IgD-negative memory B cell (primary cell): ENCODE results near the gene HBQ1. TPM values are rescaled to one million over a fixed set of nuclear protein-coding genes. Genes with fewer than 3 reads are reported as not detected.
A peak's percentile ranks its signal among the peaks of the same experiment; 100 is the strongest.
"Not testable (repeated sequence)": the region's sequence is repeated elsewhere in the genome, so short reads cannot be mapped to it uniquely, and the experiment has no call there.

Experiments used
- H3K27ac Mint-ChIP-seq, 3 donors: one replicate each; pipeline ENCODE4 v1.8.0; 2020 to 2022; ENCODE audit warnings: mild to moderate bottlenecking in 3 of 3, mixed read lengths in 3 of 3, moderate library complexity in 1 of 3
- H3K27me3 Mint-ChIP-seq: one replicate; pipeline ENCODE4 v1.8.0; 2021; ENCODE audit warnings: mixed read lengths
- H3K36me3 Mint-ChIP-seq: one replicate; pipeline ENCODE4 v1.8.0; 2020; ENCODE audit warnings: mild to moderate bottlenecking, mixed read lengths
- H3K4me1 Mint-ChIP-seq, 3 donors: one replicate each; pipeline ENCODE4 v1.8.0; 2020 to 2022; ENCODE audit warnings: mixed read lengths in 3 of 3, mild to moderate bottlenecking in 1 of 3
- H3K4me3 Mint-ChIP-seq, 4 donors: one replicate each; pipeline ENCODE4 v1.8.0; 2020 to 2022; ENCODE audit warnings: mild to moderate bottlenecking in 4 of 4, mixed read lengths in 4 of 4, moderate library complexity in 3 of 4
- H3K9me3 Mint-ChIP-seq, 3 donors: one replicate each; pipeline ENCODE4 v1.8.0; 2020 to 2021; ENCODE audit warnings: mixed read lengths in 3 of 3, mild to moderate bottlenecking in 1 of 3
- polyA plus RNA-seq: library from polyadenylated mRNA; unstranded; fragments of 300-500 nt; fragmentation: Illumina TruSeq; gene quantifications from one replicate; pipeline ENCODE4 v1.2.3, GENCODE V29; 2021

HBQ1 gene
- polyA plus RNA-seq, 1 donor from 2014 or later: not detected

- Mint-ChIP-seq H3K4me1 (no peaks in the 10 kb centered on the region), H3K27ac (peak overlapping the region in 1 of 3 donors; percentile 84), H3K27me3 (no peaks in the 10 kb centered on the region), H3K4me3 (no peak overlapping the region), H3K9me3 (no peaks in the 10 kb centered on the region), H3K36me3 (peaks cover 3% of the 10 kb centered on the region)
Measured at GRCh38 chr16:193441-193840, 13.2 kb downstream of the HBQ1 start.

- H3K27me3 Mint-ChIP-seq: no peaks in the 10 kb centered on the region
- no peaks in the 10 kb centered on the region for H3K9me3 Mint-ChIP-seq
- H3K4me1 Mint-ChIP-seq: no peaks in the 10 kb centered on the region
- H3K27ac Mint-ChIP-seq: no peak overlapping the region
- H3K36me3 Mint-ChIP-seq: peaks cover 6% of the 10 kb centered on the region
- H3K4me3 Mint-ChIP-seq: no peak overlapping the region
Measured at GRCh38 chr16:194516-194915, 14.3 kb downstream of the HBQ1 start.

GRCh38 chr16:200388-200787 lies 20.1 kb downstream of the HBQ1 start:
- peaks cover 7% of the 10 kb centered on the region for H3K36me3 Mint-ChIP-seq
- peaks cover 0 to 1% (median 0%) of the 10 kb centered on the region in 3 donors for H3K4me1 Mint-ChIP-seq
- H3K9me3 Mint-ChIP-seq: no peaks in the 10 kb centered on the region
- H3K4me3 Mint-ChIP-seq: no peak overlapping the region
- no peaks in the 10 kb centered on the region for H3K27me3 Mint-ChIP-seq
- H3K27ac Mint-ChIP-seq: no peak overlapping the region

GRCh38 chr16:203246-203645 lies 23.0 kb downstream of the HBQ1 start:
- peak overlapping the region in 1 of 3 donors; percentile 31 for H3K27ac Mint-ChIP-seq
- H3K36me3 Mint-ChIP-seq: peaks cover 7% of the 10 kb centered on the region
- H3K4me1 Mint-ChIP-seq: peaks cover 0 to 1% (median 0%) of the 10 kb centered on the region in 3 donors
- H3K9me3 Mint-ChIP-seq: no peaks in the 10 kb centered on the region
- H3K4me3 Mint-ChIP-seq: no peak overlapping the region
- no peaks in the 10 kb centered on the region for H3K27me3 Mint-ChIP-seq

- H3K4me1 Mint-ChIP-seq, H3K9me3 Mint-ChIP-seq, H3K27me3 Mint-ChIP-seq, H3K4me3 Mint-ChIP-seq, H3K36me3 Mint-ChIP-seq: not testable (repeated sequence)
- H3K27ac Mint-ChIP-seq: peak overlapping the region in 2 of 3 donors; percentile 43 to 80
Measured at GRCh38 chr16:204046-204445, 23.8 kb downstream of the HBQ1 start.

DNA sequence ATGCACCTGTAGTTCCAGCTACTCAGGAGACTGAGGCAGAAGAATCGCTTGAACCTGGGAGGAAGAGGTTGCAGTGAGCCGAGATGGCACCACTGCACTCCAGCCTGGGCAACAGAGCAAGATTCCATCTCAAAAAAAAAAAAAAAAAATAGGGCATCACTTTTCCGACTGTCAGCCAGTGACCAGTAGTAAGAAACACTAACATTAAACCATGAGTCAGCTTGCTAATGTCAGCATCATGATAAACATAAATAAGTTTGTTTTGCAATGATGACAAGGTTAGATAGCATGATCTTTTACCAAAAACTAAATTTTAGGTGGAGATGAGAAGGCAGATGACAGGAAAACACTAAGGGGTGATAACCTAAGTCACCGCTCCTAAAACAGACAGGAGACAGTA lies 29.1 kb downstream of the HBQ1 start:
- H3K36me3 Mint-ChIP-seq, H3K4me3 Mint-ChIP-seq, H3K9me3 Mint-ChIP-seq, H3K27me3 Mint-ChIP-seq, H3K27ac Mint-ChIP-seq, H3K4me1 Mint-ChIP-seq: not testable (repeated sequence)

- H3K36me3 Mint-ChIP-seq, H3K4me3 Mint-ChIP-seq: not testable (repeated sequence)
Measured at GRCh38 chr16:211631-212180, 31.4 kb downstream of the HBQ1 start.

DNA sequence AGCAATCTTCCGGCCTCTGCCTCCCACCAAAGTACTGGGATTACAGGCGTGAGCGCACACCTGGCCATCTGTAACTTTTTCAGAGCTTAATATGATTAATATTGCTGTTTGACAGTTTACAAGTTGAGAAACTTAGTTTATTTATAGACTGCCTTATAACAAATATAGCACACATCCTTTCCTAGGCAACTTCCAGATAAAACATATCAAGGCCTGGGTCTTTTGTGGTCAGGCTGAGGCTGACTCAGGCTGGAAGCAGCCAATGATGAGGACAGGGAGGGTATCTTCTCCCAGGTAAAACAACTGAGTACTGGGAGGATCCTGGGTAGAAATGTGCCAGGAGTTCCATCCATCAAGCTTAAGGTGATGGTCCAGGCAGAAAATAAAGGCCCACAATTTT lies 32.7 kb downstream of the HBQ1 start:
- H3K4me3 Mint-ChIP-seq: no peak overlapping the region
- H3K27ac Mint-ChIP-seq: no peak overlapping the region
- H3K9me3 Mint-ChIP-seq: no peaks in the 10 kb centered on the region
- H3K27me3 Mint-ChIP-seq: no peaks in the 10 kb centered on the region
- peaks cover 5% of the 10 kb centered on the region for H3K36me3 Mint-ChIP-seq
- peaks cover 0 to 5% (median 0%) of the 10 kb centered on the region in 3 donors for H3K4me1 Mint-ChIP-seq

More at GRCh38 chr16:211631-212180, 31.4 kb downstream of the HBQ1 start:
- not testable (repeated sequence) for H3K27me3 Mint-ChIP-seq, H3K9me3 Mint-ChIP-seq, H3K4me1 Mint-ChIP-seq
- peak overlapping the region in 1 of 3 donors; percentile 62 for H3K27ac Mint-ChIP-seq

- peaks cover 4 to 5% (median 5%) of the 10 kb centered on the region in 3 donors for H3K4me1 Mint-ChIP-seq
- no peaks in the 10 kb centered on the region for H3K9me3 Mint-ChIP-seq
- H3K36me3 Mint-ChIP-seq: no peaks in the 10 kb centered on the region
- H3K4me3 Mint-ChIP-seq: no peak overlapping the region
- H3K27me3 Mint-ChIP-seq: no peaks in the 10 kb centered on the region
- H3K27ac Mint-ChIP-seq: no peak overlapping the region
Measured at GRCh38 chr16:220021-220420, 39.8 kb downstream of the HBQ1 start.

GRCh38 chr16:228151-228851 lies 48.0 kb downstream of the HBQ1 start:
- Mint-ChIP-seq H3K4me3 (peak overlapping the region; percentile 88 to 93 (median 93)), H3K9me3 (no peaks in the 10 kb centered on the region), H3K27ac (peak overlapping the region; percentile 91 to 97 (median 93)), H3K27me3 (no peaks in the 10 kb centered on the region), H3K4me1 (peaks cover 18 to 29% (median 20%) of the 10 kb centered on the region in 3 donors), H3K36me3 (no peaks in the 10 kb centered on the region)

GRCh38 chr16:228852-229730 lies 48.8 kb downstream of the HBQ1 start, which contains the start of gene LUC7L:
LUC7L (minus strand) TSS chr16:229449; CDS start chr16:229339, 110 bp downstream.
- Mint-ChIP-seq H3K9me3 (no peaks in the 10 kb centered on the region), H3K4me1 (peaks cover 18 to 29% (median 20%) of the 10 kb centered on the region in 3 donors), H3K27me3 (no peaks in the 10 kb centered on the region), H3K36me3 (no peaks in the 10 kb centered on the region), H3K27ac (peak within 1 kb of the TSS; percentile 91 to 97 (median 93)), H3K4me3 (peak within 1 kb of the TSS; percentile 88 to 93 (median 93))

DNA sequence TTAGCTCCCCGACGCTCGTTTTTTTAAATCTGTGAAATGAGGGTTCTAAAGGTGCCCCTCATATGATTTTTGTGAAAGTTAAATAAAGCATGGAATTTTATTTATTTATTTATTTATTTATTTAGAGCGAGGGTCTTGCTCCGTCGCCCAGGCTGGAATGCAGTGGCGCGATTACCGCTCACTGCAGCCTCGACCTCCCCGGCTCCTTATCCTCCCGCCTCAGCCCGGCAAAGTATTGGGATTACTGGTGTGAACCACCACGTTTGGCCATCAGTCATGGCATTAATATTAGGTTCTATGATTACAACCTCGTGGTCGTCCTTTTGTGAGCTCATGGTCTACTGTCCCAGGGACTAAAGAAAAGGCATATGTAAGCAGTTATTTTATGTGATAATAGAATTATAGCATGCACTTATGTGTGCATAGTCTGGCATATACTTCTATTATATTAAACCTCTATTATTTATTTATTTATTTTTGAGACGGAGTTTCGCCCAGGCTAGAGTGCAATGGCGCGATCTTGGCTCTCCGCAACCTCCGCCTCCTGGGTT lies 49.5 kb downstream of the HBQ1 start:
- Mint-ChIP-seq H3K36me3 (no peaks in the 10 kb centered on the region), H3K9me3 (no peaks in the 10 kb centered on the region), H3K27ac (peak overlapping the region; percentile 91 to 97 (median 93)), H3K4me3 (peak overlapping the region in 3 of 4 donors; percentile 58 to 93 (median 89)), H3K4me1 (peaks cover 18 to 29% (median 20%) of the 10 kb centered on the region in 3 donors), H3K27me3 (no peaks in the 10 kb centered on the region)

DNA sequence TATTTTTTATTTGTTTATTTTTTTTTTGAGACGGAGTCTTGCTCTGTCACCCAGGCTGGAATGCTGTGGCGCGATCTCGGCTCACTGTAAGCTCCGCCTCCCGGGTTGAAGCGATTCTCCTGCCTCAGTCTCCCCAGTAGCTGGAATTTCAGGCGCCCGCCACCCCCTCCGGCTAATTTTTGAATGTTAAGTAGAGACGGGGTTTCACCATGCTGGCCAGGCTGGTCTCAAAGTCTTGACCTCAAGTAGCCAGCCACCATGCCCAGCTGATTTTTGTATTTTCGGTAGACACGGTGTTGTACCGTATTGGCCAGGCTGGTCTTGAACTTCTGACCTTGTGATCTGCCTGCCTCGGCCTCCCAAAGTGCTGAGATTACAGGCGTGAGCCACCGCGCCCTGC lies 50.1 kb downstream of the HBQ1 start:
- peaks cover 18 to 33% (median 23%) of the 10 kb centered on the region in 3 donors for H3K4me1 Mint-ChIP-seq
- H3K27ac Mint-ChIP-seq, H3K9me3 Mint-ChIP-seq, H3K36me3 Mint-ChIP-seq, H3K27me3 Mint-ChIP-seq: not testable (repeated sequence)
- peak overlapping the region in 1 of 4 donors; percentile 43 for H3K4me3 Mint-ChIP-seq
